ENCODE results near the gene CD58.
A peak's percentile ranks its signal among the peaks of the same experiment; 100 is the strongest.

The CD58 gene

GRCh38 chr1:116581323-116581885, 10.6 kb upstream of the CD58 start:
- no peak for TF ChIP-seq GLI4 (tag by site-specific recombination; IDR thresholded peaks at IDR 0.05)
- TF ChIP-seq OVOL3 (tag by site-specific recombination; IDR thresholded peaks at IDR 0.05), result no peak
- TF ChIP-seq TSHZ1 (tag by site-specific recombination; IDR thresholded peaks at IDR 0.05; ENCODE audit: borderline replicate concordance), result no peak
- no peak for TF ChIP-seq ZBTB20 (tag by site-specific recombination; IDR thresholded peaks at IDR 0.05)
- TF ChIP-seq ZNF175 (tag by site-specific recombination; IDR thresholded peaks at IDR 0.05), result no peak
- no peak for TF ChIP-seq ZNF473 (tag by site-specific recombination; IDR thresholded peaks at IDR 0.05)
- peak; percentile 55 for TF ChIP-seq SCRT2 (tag by site-specific recombination; IDR thresholded peaks at IDR 0.05)
- ChIA-PET POLR2A (no interaction called here), CTCF (interaction anchor here (1.7 kb wide), 1 partner anchor 15 kb away, joined by 6 read pairs; no protein-coding TSS in a partner anchor)
- H3K4me3 ChIP-seq (ENCODE audit: low read depth, low read length), result no peak overlapping the region
- H3K27ac ChIP-seq (ENCODE audit: extremely low read depth, low read depth, low read length), result no peak overlapping the region
- no peaks in the 10 kb centered on the region for H3K4me1 ChIP-seq (ENCODE audit: control insufficient read depth, insufficient read depth, low read length)
- peaks cover 0 to 43% of the 10 kb centered on the region in 2 experiments; a peak in 1 of 3 replicates for H3K36me3 ChIP-seq (ENCODE audit: control insufficient read depth in 2 of 2, insufficient read depth in 1 of 2, low read length in 2 of 2)
- no peaks in the 10 kb centered on the region for H3K9me3 ChIP-seq (ENCODE audit: control insufficient read depth, insufficient read depth, low read depth, low read length)

DNA sequence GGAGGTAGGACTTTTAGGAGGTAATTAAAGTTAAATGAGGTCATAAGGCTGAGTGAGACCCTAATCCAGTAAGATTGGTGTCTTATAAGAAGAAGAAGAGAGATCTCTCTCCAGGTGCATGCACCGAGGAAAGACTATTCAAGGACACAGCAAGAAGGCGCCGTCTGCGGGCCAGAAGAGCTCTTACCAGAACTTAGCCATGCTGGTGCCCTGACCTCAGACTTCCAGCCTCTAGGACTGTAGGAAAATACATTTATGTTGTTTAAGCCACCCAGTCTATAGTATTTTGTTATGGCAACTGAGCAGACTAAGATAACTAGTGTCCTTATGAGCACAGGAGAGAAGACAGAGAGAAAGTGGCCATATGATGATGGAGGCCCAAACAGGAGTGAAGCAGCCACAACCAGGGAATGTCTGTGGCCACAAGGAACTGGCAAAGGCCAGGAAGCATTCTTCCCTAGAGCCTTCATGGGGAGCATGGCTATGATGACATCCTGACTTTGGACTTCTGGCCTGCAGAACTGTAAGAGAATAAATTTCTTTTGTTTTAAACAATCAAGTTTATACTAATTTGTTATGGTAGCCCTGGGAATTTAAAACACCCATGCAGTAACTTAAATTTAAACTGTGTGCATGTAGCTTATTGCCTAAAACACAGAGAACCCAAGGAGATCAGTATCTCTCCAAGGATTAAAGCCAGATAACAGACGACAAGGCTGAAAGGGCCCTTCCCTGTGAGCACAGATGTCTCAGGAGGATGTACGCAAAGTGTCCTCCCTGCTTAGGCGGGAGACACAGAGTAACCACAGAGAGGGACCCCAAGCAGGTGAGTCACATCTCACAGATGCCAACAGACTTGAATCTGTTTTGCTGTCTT, 9.9 kb upstream of the CD58 start:
- Histone ChIP-seq H3K9me3 (ENCODE audit: control insufficient read depth, insufficient read depth, low read depth, low read length) (no peaks in the 10 kb centered on the region), H3K27ac (ENCODE audit: extremely low read depth, low read depth, low read length) (no peak overlapping the region), H3K36me3 (ENCODE audit: control insufficient read depth in 2 of 2, insufficient read depth in 1 of 2, low read length in 2 of 2) (peaks cover 0 to 46% of the 10 kb centered on the region in 2 experiments; a peak in 1 of 3 replicates), H3K4me1 (ENCODE audit: control insufficient read depth, insufficient read depth, low read length) (no peaks in the 10 kb centered on the region), H3K4me3 (ENCODE audit: low read depth, low read length) (no peak overlapping the region)
- ChIA-PET POLR2A (no interaction called here), CTCF (interaction anchor here (0.5 kb wide), 1 partner anchor 91 kb away, joined by 4 read pairs; no protein-coding TSS in a partner anchor)
- TF ChIP-seq, protein P1, sequence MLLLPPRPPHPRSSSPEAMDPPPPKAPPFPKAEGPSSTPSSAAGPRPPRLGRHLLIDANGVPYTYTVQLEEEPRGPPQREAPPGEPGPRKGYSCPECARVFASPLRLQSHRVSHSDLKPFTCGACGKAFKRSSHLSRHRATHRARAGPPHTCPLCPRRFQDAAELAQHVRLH (tag by site-specific recombination; IDR thresholded peaks at IDR 0.05), result no peak
- TF ChIP-seq GFI1B (tag by site-specific recombination; IDR thresholded peaks at IDR 0.05) (no peak), BCL11A (tag by site-specific recombination; IDR thresholded peaks at IDR 0.05; ENCODE audit: low read depth) (no peak)

GRCh38 chr1:116579259-116579875, 8.5 kb upstream of the CD58 start:
- CTCF ChIA-PET, result interaction anchor here (0.6 to 1.6 kb wide), 2 partner anchors 10 to 176 kb away, joined by 4 to 6 read pairs; no protein-coding TSS in a partner anchor
- no peak for TF ChIP-seq ZNF561 (tag by site-specific recombination; IDR thresholded peaks at IDR 0.05; ENCODE audit: borderline replicate concordance)
- TF ChIP-seq ZNF37A (tag by site-specific recombination; IDR thresholded peaks at IDR 0.05), result no peak
- no peak for TF ChIP-seq ZNF639 (tag by site-specific recombination; IDR thresholded peaks at IDR 0.05)
- no peak for TF ChIP-seq BCL11B (tag by site-specific recombination; IDR thresholded peaks at IDR 0.05; ENCODE audit: low read depth)
- TF ChIP-seq WT1 (tag by site-specific recombination; IDR thresholded peaks at IDR 0.05), result no peak
- no peak for TF ChIP-seq ZBTB1 (tag by site-specific recombination; IDR thresholded peaks at IDR 0.05)
- TF ChIP-seq ZNF747 (tag by site-specific recombination; IDR thresholded peaks at IDR 0.05), result no peak
- no peak for TF ChIP-seq ZNF596 (tag by site-specific recombination; IDR thresholded peaks at IDR 0.05)
- TF ChIP-seq ZBTB10 (tag by site-specific recombination; IDR thresholded peaks at IDR 0.05), result no peak
- TF ChIP-seq ZNF76 (tag by site-specific recombination; IDR thresholded peaks at IDR 0.05; ENCODE audit: borderline replicate concordance, low read depth), result no peak
- TF ChIP-seq ZNF571 (tag by site-specific recombination; IDR thresholded peaks at IDR 0.05), result no peak
- TF ChIP-seq ZNF366 (tag by site-specific recombination; conservative IDR thresholded peaks at IDR 0.05), result no peak

More at GRCh38 chr1:116579259-116579875, 8.5 kb upstream of the CD58 start:
- Histone ChIP-seq H3K4me3 (ENCODE audit: low read depth, low read length) (no peak overlapping the region), H3K4me1 (ENCODE audit: control insufficient read depth, insufficient read depth, low read length) (no peaks in the 10 kb centered on the region), H3K9me3 (ENCODE audit: control insufficient read depth, insufficient read depth, low read depth, low read length) (no peaks in the 10 kb centered on the region), H3K36me3 (ENCODE audit: control insufficient read depth in 2 of 2, insufficient read depth in 1 of 2, low read length in 2 of 2) (peaks cover 0 to 37% of the 10 kb centered on the region in 2 experiments; a peak in 1 of 3 replicates), H3K27ac (ENCODE audit: extremely low read depth, low read depth, low read length) (no peak overlapping the region)
- POLR2A ChIA-PET, result interaction anchor here (0.6 kb wide), 1 partner anchor 117 kb away, joined by 3 read pairs; no protein-coding TSS in a partner anchor

Measured in HEK293 (cell line).